ENCODE measurements around the gene EDAR. TPM values are rescaled to one million over a fixed set of nuclear protein-coding genes. Genes with fewer than 3 reads are reported as not detected.

The EDAR gene
- total and polyA plus RNA-seq, 2 of the 4 experiments (the other 2 are of a cell fraction): not detected

DNA sequence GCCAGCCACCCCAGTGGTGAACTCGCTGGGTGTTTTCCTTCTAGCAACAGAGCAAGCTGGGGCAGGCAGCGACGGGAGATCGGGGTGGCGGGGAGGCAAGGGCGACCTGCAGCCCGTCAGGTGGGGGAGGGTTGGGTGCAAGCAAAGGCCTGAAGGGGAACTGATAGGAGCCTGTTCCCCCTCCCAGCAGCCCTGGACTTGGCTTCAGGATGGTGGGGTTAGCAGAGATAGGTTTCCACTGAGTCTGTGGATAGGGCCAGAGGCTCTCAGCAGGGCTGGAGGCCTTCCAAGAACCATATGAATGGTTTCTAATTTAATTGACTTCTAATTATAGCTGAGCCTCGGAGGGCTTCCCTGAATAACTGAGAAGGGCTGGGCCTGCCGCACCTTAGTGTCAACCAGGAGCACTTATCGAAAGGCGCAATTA lies 55.3 kb downstream of the EDAR start:
- no TSS peak for BruUV-seq (replicated peaks)
- Histone ChIP-seq H3K36me3 (ENCODE audit: control insufficient read depth, insufficient read depth, low read length) (no peaks in the 10 kb centered on the region), H3K4me1 (ENCODE audit: control insufficient read depth, insufficient read depth, low read length) (no peaks in the 10 kb centered on the region), H3K9me3 (ENCODE audit: control insufficient read depth, insufficient read depth, low read length) (no peaks in the 10 kb centered on the region), H3K79me1 (ENCODE audit: low read depth in 1 of 2, low read length in 2 of 2) (no peaks in the 10 kb centered on the region), H3K23ac (ENCODE audit: low read depth, low read length) (no peak overlapping the region), H3K14ac (replicated peaks; ENCODE audit: low read depth, low read length) (no peak overlapping the region), H3K4me3 (ENCODE audit: insufficient read depth, low read depth, low read length) (no peak overlapping the region), H2BK15ac (ENCODE audit: low read depth, low read length) (no peak overlapping the region), H2BK120ac (ENCODE audit: low read depth, low read length) (no peak overlapping the region), H3K4ac (ENCODE audit: low read depth, low read length) (no peak overlapping the region), H3K27ac (ENCODE audit: insufficient read depth, low read length) (no peak overlapping the region), H3K9me1 (ENCODE audit: insufficient read depth, low read length) (no peaks in the 10 kb centered on the region), H3K9ac (ENCODE audit: low read depth, low read length) (no peak overlapping the region), H2BK5ac (ENCODE audit: low read depth, low read length, poor library complexity, severe bottlenecking) (no peak overlapping the region), H2AK5ac (ENCODE audit: low read depth, low read length) (no peak overlapping the region), H3K18ac (ENCODE audit: low read depth, low read length) (no peak overlapping the region), H3K56ac (ENCODE audit: extremely low read depth, insufficient read depth, low read length) (no peak overlapping the region), H4K20me1 (ENCODE audit: insufficient read depth, low read length) (no peaks in the 10 kb centered on the region), H2AK9ac (replicated peaks; ENCODE audit: low read depth, low read length, poor library complexity) (no peak overlapping the region), H3K4me2 (ENCODE audit: low read depth, low read length) (no peak overlapping the region), H4K5ac (ENCODE audit: low read depth, low read length) (no peak overlapping the region), H4K8ac (ENCODE audit: low read depth in 2 of 2, low read length in 2 of 2) (no peak overlapping the region), H2AFZ (replicated peaks; ENCODE audit: low read length, poor library complexity) (no peak overlapping the region), H3K27me3 (ENCODE audit: control insufficient read depth, insufficient read depth, low read length) (peaks cover 85% of the 10 kb centered on the region), H2BK20ac (ENCODE audit: low read depth, low read length) (no peak overlapping the region), H4K91ac (ENCODE audit: insufficient read depth, low read depth, low read length) (no peak overlapping the region)
- WGBS, 2 experiments (ENCODE audit: extremely low coverage in 2 of 2, insufficient read length in 1 of 2): 50% methylated on average over 1 of the region's 11 CpGs; no CpG with 5 or more reads in 1 of the 2 experiments
- intact Hi-C loops (cut with micrococcal nuclease): no loop called here
- ChIA-PET POLR2A (ENCODE audit: unreplicated experiment) (no interaction called here), CTCF (no interaction called here)
- no peak for ATAC-seq (ENCODE audit: low read depth)
- TF ChIP-seq RFX5 (IDR thresholded peaks at IDR 0.05; ENCODE audit: low read depth, low read length) (no peak), SMC3 (IDR thresholded peaks at IDR 0.05; ENCODE audit: low read depth, low read length) (no peak), BHLHE40 (IDR thresholded peaks at IDR 0.05; ENCODE audit: low read depth, low read length) (no peak), MAFK (IDR thresholded peaks at IDR 0.05; ENCODE audit: low read depth, low read length) (no peak), CEBPB (IDR thresholded peaks at IDR 0.05; ENCODE audit: low read depth, low read length) (no peak), CHD1 (IDR thresholded peaks at IDR 0.05; ENCODE audit: low read depth, low read length) (no peak), FOS (IDR thresholded peaks at IDR 0.05; ENCODE audit: low read depth, low read length) (no peak), NFE2L2 (IDR thresholded peaks at IDR 0.05; ENCODE audit: low read depth, low read length) (no peak)
- TF ChIP-seq, protein P1, sequence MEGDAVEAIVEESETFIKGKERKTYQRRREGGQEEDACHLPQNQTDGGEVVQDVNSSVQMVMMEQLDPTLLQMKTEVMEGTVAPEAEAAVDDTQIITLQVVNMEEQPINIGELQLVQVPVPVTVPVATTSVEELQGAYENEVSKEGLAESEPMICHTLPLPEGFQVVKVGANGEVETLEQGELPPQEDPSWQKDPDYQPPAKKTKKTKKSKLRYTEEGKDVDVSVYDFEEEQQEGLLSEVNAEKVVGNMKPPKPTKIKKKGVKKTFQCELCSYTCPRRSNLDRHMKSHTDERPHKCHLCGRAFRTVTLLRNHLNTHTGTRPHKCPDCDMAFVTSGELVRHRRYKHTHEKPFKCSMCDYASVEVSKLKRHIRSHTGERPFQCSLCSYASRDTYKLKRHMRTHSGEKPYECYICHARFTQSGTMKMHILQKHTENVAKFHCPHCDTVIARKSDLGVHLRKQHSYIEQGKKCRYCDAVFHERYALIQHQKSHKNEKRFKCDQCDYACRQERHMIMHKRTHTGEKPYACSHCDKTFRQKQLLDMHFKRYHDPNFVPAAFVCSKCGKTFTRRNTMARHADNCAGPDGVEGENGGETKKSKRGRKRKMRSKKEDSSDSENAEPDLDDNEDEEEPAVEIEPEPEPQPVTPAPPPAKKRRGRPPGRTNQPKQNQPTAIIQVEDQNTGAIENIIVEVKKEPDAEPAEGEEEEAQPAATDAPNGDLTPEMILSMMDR (conservative IDR thresholded peaks at IDR 0.05; ENCODE audit: low read depth, low read length): no peak
- dilution Hi-C loops (cut with HindIII; ENCODE audit: low sequenced_read_pairs, unreplicated experiment): no loop called here
- no peak for DNase-seq
- in situ Hi-C loops (cut with MboI; ENCODE audit: low sequenced_read_pairs): loop anchor here (5.0 kb wide), 1 partner anchor 569 kb away; no protein-coding TSS in a partner anchor

All from IMR-90 (cell line).